ENCODE measurements around the gene BSCL2. TPM values are rescaled to one million over a fixed set of nuclear protein-coding genes. Genes with fewer than 3 reads are reported as not detected.

Gene BSCL2
- total RNA-seq, 1 experiment from 2014 or later: 82.1 TPM

GRCh38 chr11:62708392-62708791 is 1.2 kb upstream of the BSCL2 start:
- Histone ChIP-seq H3K9me3 (ENCODE audit: control insufficient read depth, insufficient read depth, low read depth, low read length) (no peaks in the 10 kb centered on the region), H3K4me1 (ENCODE audit: control insufficient read depth, insufficient read depth, low read length) (peaks cover 27% of the 10 kb centered on the region), H3K27ac (ENCODE audit: low read length) (no peak overlapping the region; the same call in 1 of the 2 replicates), H3K27me3 (ENCODE audit: control insufficient read depth, insufficient read depth, low read length) (no peaks in the 10 kb centered on the region), H3K36me3 (ENCODE audit: control insufficient read depth, insufficient read depth, low read length) (peaks cover 4% of the 10 kb centered on the region), H3K4me3 (ENCODE audit: low read depth in 2 of 2, low read length in 2 of 2) (no peak overlapping the region)
- CTCF ChIA-PET: no interaction called here
- ATAC-seq (no peak), DNase-seq (ENCODE audit: low read depth, low spot score) (no peak)
- TF ChIP-seq POLR2AphosphoS5 (IDR thresholded peaks at IDR 0.05; ENCODE audit: low read depth, low read length) (0 out of 2 replicates have a peak, but pooled peaks have one; percentile 23), SIN3A (IDR thresholded peaks at IDR 0.05; ENCODE audit: borderline replicate concordance, insufficient read depth, low read depth, low read length) (no peak), CTCF (IDR thresholded peaks at IDR 0.05) (no peak), TCF7L2 (IDR thresholded peaks at IDR 0.05; ENCODE audit: low read depth, low read length) (no peak), REST (IDR thresholded peaks at IDR 0.05; ENCODE audit: insufficient read depth in 1 of 2, low read depth in 2 of 2, low read length in 1 of 2) (no peak)
- intact Hi-C loops (cut with micrococcal nuclease; ENCODE audit: unreplicated experiment): no loop called here
- in situ Hi-C loops (cut with HindIII; ENCODE audit: low pct_unique_long_range_greater_than_20kb, low sequenced_read_pairs): no loop called here
- POLR2A ChIA-PET: no interaction called here
- no TSS peak for BruUV-seq (replicated peaks)

- POLR2A ChIA-PET: no interaction called here
- no peak for DNase-seq (ENCODE audit: low read depth, low spot score)
- Histone ChIP-seq H3K36me3 (ENCODE audit: control insufficient read depth, insufficient read depth, low read length) (no peaks in the 10 kb centered on the region; the same call in 1 of the 2 replicates), H3K9me3 (ENCODE audit: control insufficient read depth, insufficient read depth, low read depth, low read length) (no peaks in the 10 kb centered on the region), H3K4me1 (ENCODE audit: control insufficient read depth, insufficient read depth, low read length) (peaks cover 23% of the 10 kb centered on the region), H3K27me3 (ENCODE audit: control insufficient read depth, insufficient read depth, low read length) (no peaks in the 10 kb centered on the region), H3K4me3 (ENCODE audit: low read depth in 2 of 2, low read length in 2 of 2) (peak overlapping the region; percentile 77 to 89; a peak in 3 of 4 replicates), H3K27ac (ENCODE audit: low read length) (peak overlapping the region; percentile 80)
- BruUV-seq (replicated peaks): no TSS peak
- CTCF ChIA-PET: no interaction called here
- TF ChIP-seq CTCF (IDR thresholded peaks at IDR 0.05) (no peak), POLR2AphosphoS5 (IDR thresholded peaks at IDR 0.05; ENCODE audit: low read depth, low read length) (no peak), SIN3A (IDR thresholded peaks at IDR 0.05; ENCODE audit: borderline replicate concordance, insufficient read depth, low read depth, low read length) (no peak), TCF7L2 (IDR thresholded peaks at IDR 0.05; ENCODE audit: low read depth, low read length) (no peak), REST (IDR thresholded peaks at IDR 0.05; ENCODE audit: insufficient read depth in 1 of 2, low read depth in 2 of 2, low read length in 1 of 2) (no peak)
- in situ Hi-C loops (cut with HindIII; ENCODE audit: low pct_unique_long_range_greater_than_20kb, low sequenced_read_pairs) (no loop called here), intact Hi-C loops (cut with micrococcal nuclease; ENCODE audit: unreplicated experiment) (no loop called here)
- no peak for ATAC-seq
Observed at GRCh38 chr11:62706850-62707247, 375 bp downstream of the BSCL2 start.

All from Panc1 (cell line).